HFFc6 (cell line): ENCODE measurements around the gene STRADB. TPM values are rescaled to one million over a fixed set of nuclear protein-coding genes. Genes with fewer than 3 reads are reported as not detected.
A peak's percentile ranks its signal among the peaks of the same experiment; 100 is the strongest.

Source experiments
- DNase-seq: peaks from one replicate; pipeline ENCODE4 v3.0.0-alpha.2; 2018
- H3K27ac Mint-ChIP-seq: 2 replicates; pipeline ENCODE4 v1.8.0; 2020; ENCODE audit warnings: mild to moderate bottlenecking, mixed read lengths
- H3K27me3 Mint-ChIP-seq: 2 replicates; pipeline ENCODE4 v1.8.0; 2021; ENCODE audit warnings: mild to moderate bottlenecking, moderate library complexity, mixed read lengths; ENCODE audit not compliant: insufficient read depth
- H3K36me3 Mint-ChIP-seq: 2 replicates; pipeline ENCODE4 v1.8.0; 2021; ENCODE audit warnings: low read depth, mixed read lengths
- H3K4me1 Mint-ChIP-seq: 2 replicates; pipeline ENCODE4 v1.8.0; 2020; ENCODE audit warnings: low read depth, mixed read lengths
- H3K4me3 Mint-ChIP-seq: 2 replicates; pipeline ENCODE4 v1.8.0; 2020; ENCODE audit warnings: mild to moderate bottlenecking, moderate library complexity, mixed read lengths
- H3K9me3 Mint-ChIP-seq: 2 replicates; pipeline ENCODE4 v1.8.0; 2020; ENCODE audit warnings: mild to moderate bottlenecking, mixed read lengths
- CTCF ChIP-seq: fragments of 200-600 bp; sonication (generic); IDR thresholded peaks from 2 replicates; pipeline ENCODE4 v1.5.0; 2021; ENCODE audit warnings: antibody characterized with exemption, mild to moderate bottlenecking
- long read RNA-seq: library from polyadenylated mRNA; unstranded; transcript quantifications from one replicate; pipeline ENCODE4 v2.0.0, GENCODE V29; 2019
- total RNA-seq, 6 experiments: library from RNA; stranded (reverse); fragmentation: NEBNext Ultra II Directional; extraction: Animal tissue kit (Norgen Biotek cat#: 25700); gene quantifications; 2 replicates in 1 of 6; 3 replicates in 5 of 6; pipeline ENCODE4 v1.2.3, GENCODE V29; 2021

STRADB gene, protein sequence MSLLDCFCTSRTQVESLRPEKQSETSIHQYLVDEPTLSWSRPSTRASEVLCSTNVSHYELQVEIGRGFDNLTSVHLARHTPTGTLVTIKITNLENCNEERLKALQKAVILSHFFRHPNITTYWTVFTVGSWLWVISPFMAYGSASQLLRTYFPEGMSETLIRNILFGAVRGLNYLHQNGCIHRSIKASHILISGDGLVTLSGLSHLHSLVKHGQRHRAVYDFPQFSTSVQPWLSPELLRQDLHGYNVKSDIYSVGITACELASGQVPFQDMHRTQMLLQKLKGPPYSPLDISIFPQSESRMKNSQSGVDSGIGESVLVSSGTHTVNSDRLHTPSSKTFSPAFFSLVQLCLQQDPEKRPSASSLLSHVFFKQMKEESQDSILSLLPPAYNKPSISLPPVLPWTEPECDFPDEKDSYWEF
- total RNA-seq, result 10 to 100 TPM; 37.7 to 51.0 (median 43.5) TPM
- long read RNA-seq, transcript STRADB-201 (12 exons, 2,293 nt), result major isoform, 61 of 81 reads
- long read RNA-seq, partial matches to known transcripts, result 7 of 81 reads
- long read RNA-seq, other reads (novel, unspliced or antisense), result 13 of 81 reads

DNA sequence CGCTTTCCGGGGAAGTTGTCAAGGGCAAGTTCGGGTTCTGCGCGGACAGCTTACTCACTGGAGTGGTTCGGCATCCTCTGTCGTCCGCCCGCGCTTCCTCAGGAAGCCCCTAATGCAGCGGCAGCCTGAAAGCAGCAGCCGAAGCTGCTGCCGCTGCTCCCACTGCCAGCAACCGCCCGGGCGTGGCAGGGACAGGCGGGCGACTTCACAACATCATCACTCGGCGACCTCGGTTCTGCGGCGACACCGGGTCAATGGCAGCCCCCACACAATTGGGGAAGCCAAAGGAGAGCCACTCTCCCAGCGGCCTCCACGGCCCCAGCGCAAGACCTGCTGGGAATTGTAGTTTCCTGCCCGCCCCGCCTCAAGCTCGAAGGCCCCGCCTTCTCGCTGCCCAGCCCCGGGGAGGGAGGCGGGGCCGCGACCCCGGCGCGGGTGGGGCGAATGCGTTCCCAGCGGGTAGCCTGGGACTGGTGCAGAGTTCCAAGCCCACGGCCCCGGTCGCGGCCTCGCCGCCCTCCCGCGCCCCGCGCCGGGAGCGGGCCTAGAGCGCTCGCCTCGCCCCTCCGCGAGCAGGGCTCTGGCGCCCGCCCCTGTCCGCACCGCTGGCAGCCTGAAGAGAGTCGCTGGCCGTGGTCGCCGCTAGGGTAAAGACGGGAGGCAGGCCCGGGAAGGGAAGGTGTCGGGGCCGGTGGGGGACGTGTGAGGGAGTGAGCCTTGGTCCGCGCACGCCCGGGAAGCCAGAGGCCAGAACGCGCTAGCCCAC lies at the start of gene STRADB, which contains the start of gene TRAK2:
Gene STRADB (plus strand): TSS at position 449 of the 766 bp plus-strand sequence. CDS start 3,101 bp downstream, outside the sequence.
Gene TRAK2 (minus strand): TSS at position 167 of the 766 bp plus-strand sequence. CDS start 30,951 bp downstream, outside the sequence.
- Mint-ChIP-seq H3K4me1 (peaks cover 56% of the 10 kb centered on the region), H3K4me3 (peak within 1 kb of the TSS; percentile 99), H3K36me3 (peaks cover 18% of the 10 kb centered on the region), H3K9me3 (no peaks in the 10 kb centered on the region), H3K27me3 (no peaks in the 10 kb centered on the region; the same call in 1 of the 2 replicates), H3K27ac (peak within 1 kb of the TSS; percentile 96)
- DNase-seq, result peak; percentile 96
- TF ChIP-seq CTCF, result peak; percentile 66

GRCh38 chr2:201401815-201402214 lies 49.7 kb upstream of the STRADB start:
- no peak for DNase-seq
- no peaks in the 10 kb centered on the region for H3K9me3 Mint-ChIP-seq
- peaks cover 24% of the 10 kb centered on the region for H3K36me3 Mint-ChIP-seq
- no peak overlapping the region for H3K27ac Mint-ChIP-seq
- H3K27me3 Mint-ChIP-seq, result no peaks in the 10 kb centered on the region
- peaks cover 48% of the 10 kb centered on the region for H3K4me1 Mint-ChIP-seq
- H3K4me3 Mint-ChIP-seq, result no peak overlapping the region
- TF ChIP-seq CTCF, result no peak

DNA sequence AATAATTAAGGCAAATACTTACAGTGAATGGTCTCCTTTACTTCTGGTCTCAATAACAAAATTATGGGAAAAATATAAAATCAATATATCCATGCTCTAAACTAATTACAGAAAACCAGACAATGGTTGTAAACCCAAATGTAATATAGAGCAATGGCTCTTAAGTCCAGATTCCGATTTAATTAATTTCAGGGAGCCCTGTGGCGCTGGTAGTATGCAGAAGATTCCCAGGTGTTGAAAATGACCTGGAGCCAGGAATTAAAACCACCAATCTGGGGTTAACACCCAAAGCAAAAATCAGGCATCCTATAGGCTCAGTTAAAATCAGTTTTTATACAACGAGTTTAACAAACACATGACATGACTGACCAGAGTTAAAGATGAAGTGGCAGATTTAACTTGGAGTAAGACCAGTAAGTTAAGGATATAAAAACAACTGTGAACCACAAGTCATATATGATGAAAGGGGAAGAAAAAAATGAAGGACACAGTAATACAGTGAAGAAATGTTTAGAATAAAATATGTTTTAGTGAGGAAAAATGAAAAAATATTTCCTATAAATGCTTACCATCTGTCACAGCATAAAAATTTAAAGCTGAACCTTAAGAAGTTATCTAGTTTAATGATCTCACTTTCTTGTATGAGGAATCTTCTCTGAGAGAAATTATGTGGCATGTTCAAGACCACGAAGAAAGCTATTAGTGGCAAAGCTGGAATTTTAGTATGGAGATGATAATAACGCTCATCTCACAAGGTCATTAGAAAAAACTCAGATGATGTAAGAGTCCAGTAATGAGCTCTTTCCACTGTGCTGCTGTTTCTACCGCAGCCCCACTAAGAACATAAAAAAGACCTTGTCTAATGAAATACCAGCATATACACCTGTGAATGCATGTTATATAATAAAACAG lies 48.6 kb upstream of the STRADB start:
- DNase-seq, result peak; percentile 54
- Mint-ChIP-seq H3K9me3 (no peaks in the 10 kb centered on the region), H3K27ac (peak overlapping the region; percentile 53), H3K36me3 (peaks cover 15% of the 10 kb centered on the region), H3K4me1 (peaks cover 55% of the 10 kb centered on the region), H3K4me3 (no peak overlapping the region; the same call in 1 of the 2 replicates), H3K27me3 (no peaks in the 10 kb centered on the region)
- TF ChIP-seq CTCF, result no peak

DNA sequence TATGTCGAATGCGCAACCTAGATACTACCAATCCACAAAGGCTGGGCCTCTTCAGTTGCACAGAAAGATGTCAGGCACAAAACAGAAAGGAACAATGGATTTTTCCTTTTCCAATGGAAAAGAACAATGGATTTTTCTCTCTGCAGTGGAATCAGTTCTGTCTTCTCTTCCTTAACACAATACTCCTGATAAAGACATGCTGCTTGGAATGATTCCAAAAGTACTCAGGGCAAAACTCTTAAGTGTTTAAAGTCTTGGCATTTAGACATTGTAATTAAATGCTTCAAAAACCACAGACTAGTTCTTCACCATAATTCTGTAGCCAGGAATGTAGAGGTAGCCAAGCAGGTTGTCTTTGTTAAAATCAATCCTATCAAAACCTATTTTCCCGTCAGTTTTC lies 47.7 kb upstream of the STRADB start:
- no peaks in the 10 kb centered on the region for H3K27me3 Mint-ChIP-seq
- H3K27ac Mint-ChIP-seq, result peak overlapping the region; percentile 4; the same call in 1 of the 2 replicates

More for the DNA sequence above, 47.7 kb upstream of the STRADB start:
- Mint-ChIP-seq H3K4me3 (no peak overlapping the region; the same call in 1 of the 2 replicates), H3K9me3 (no peaks in the 10 kb centered on the region), H3K4me1 (peaks cover 55% of the 10 kb centered on the region), H3K36me3 (peaks cover 13% of the 10 kb centered on the region; the same call in 1 of the 2 replicates)
- no peak for TF ChIP-seq CTCF
- DNase-seq, result peak; percentile 26
